GM13976 (cell line): Measurements from ENCODE around the gene ZNF609.
"Not testable (repeated sequence)": the region's sequence is repeated elsewhere in the genome, so short reads cannot be mapped to it uniquely, and the experiment has no call there.

Experiments
- DNase-seq: peaks from one replicate; pipeline ENCODE4 v3.0.0; 2012; ENCODE audit warnings: low spot score
- in situ Hi-C: fragments of 300-500 bp; cut with MboI; formaldehyde crosslinking; loops from one replicate; pipeline ENCODE4 v1.12.0; 2022; ENCODE audit warnings: low sequenced_read_pairs, mixed read lengths, inconsistent platforms; ENCODE audit not compliant: unreplicated experiment
- TF ChIP-seq, protein P1 (sequence below): IDR thresholded peaks from 2 replicates; pipeline ENCODE4 v1.5.1; 2012; ENCODE audit warnings: borderline replicate concordance, mild to moderate bottlenecking; ENCODE audit not compliant: insufficient read depth; ENCODE audit errors: extremely low read depth, missing control alignments, control extremely low read depth

ZNF609 gene

DNA sequence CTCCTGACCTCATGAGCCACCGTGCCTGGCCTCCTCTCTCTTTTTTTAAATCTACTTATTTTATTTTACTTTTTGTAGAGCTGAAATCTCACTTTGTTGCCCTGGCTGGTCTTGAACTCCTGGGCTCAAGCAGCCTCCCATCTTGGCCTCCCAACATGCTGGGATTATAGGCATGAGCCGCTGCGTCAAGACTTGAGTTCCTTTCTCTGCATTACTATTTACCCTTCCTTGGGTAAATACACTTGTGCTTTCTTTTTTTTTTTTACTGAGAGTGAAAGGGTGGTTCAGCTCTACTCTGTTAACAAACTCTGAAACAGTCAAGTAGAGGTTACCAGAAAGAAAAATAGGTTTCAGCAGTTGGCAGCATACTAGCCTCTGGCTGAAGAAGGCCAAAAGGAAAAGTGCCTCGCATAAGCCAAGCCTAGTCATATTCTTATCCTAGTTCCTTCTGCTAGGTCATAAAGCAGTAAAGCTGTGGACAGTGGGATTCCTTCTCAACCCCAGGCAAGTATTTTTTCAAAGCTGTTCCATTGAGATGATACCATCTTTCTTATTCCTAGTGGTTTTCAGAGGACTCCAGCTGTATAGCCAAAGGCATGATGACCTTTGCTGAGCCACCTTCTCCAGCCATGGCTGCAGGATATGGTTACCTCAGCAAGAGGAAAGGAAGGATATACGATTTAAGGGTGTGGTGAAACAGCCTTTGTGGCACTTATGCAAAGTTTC, 179.9 kb downstream of the ZNF609 start:
- no peak for DNase-seq
- TF ChIP-seq, protein P1, sequence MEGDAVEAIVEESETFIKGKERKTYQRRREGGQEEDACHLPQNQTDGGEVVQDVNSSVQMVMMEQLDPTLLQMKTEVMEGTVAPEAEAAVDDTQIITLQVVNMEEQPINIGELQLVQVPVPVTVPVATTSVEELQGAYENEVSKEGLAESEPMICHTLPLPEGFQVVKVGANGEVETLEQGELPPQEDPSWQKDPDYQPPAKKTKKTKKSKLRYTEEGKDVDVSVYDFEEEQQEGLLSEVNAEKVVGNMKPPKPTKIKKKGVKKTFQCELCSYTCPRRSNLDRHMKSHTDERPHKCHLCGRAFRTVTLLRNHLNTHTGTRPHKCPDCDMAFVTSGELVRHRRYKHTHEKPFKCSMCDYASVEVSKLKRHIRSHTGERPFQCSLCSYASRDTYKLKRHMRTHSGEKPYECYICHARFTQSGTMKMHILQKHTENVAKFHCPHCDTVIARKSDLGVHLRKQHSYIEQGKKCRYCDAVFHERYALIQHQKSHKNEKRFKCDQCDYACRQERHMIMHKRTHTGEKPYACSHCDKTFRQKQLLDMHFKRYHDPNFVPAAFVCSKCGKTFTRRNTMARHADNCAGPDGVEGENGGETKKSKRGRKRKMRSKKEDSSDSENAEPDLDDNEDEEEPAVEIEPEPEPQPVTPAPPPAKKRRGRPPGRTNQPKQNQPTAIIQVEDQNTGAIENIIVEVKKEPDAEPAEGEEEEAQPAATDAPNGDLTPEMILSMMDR: no peak
- in situ Hi-C loops: no loop called here

DNA sequence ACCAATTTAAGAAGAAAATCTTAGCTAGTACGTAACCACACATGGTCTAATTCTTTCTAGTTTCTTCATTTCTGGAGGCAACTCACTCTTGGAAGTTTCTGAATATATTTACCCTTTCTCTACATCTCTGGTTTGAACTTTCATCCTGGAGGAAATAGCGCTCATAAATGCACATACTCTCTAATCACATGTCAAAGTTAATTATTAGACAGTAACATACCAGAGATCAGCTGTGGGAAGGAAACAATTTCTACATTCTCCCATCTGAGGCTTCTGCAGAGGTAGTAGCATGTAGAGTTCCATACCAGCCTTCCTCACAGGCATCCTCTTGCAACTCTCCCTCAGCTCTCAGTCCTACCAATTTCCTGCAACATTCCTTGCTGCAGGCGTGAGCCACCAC, 182.5 kb downstream of the ZNF609 start:
- in situ Hi-C loops: no loop called here
- TF ChIP-seq, protein P1: no peak
- no peak for DNase-seq

DNA sequence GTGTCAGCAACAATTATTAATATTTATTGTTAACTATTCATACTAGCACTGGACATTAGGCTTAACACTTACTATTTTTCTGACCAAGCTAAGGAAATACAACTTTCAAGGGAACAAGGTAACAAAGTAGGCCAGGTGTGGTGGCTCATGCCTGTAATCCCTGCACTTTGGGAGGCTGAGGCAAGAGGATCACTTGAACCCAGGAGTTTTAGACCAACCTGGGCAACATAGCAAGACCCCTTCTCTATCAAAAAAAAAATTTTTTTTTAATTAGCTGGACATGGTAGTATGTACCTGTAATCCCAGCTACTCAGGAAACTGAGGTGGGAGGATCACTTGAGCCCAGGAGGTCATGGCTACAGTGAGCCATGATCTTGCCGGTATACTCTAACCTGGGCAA, 183.3 kb downstream of the ZNF609 start:
- TF ChIP-seq, protein P1: no peak
- in situ Hi-C loops: no loop called here
- no peak for DNase-seq

DNA sequence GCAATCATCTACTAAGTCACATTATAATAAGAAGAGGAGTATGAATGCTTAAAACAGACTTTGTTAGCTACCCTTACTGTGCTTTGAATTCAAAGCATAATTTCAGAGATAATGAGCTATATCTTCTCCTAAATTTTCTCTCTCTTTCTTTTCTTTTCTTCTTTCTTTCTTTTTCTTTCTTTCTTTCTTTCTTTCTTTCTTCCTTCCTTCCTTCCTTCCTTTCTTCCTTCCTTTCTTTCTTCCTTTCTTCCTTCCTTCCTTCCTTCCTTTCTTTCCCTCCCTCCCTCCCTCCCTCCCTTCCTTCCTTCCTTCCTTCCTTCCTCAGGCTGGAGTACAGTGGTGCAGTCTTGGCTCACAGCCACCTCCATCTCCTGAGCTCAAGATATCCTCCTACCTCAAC, 184.4 kb downstream of the ZNF609 start:
- DNase-seq, in situ Hi-C loops: not testable (repeated sequence)

DNA sequence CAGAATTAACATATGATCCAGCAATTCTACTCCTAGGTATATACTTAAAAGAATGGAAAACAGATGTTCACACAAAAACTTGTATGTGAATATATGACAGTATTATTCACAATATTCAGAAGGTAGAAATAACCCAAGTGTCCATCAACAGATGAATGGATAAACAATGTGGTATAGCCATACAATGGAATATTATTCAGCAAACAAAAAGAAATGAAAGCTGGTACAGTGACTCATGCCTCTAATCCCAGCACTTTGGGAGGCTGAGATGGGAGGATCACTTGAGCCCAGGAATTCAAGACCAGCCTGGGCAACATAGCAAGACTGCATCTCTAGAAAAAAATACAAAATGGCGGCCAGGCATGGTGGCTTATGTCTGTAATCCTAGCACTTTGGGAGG, 185.6 kb downstream of the ZNF609 start:
- in situ Hi-C loops: no loop called here

DNA sequence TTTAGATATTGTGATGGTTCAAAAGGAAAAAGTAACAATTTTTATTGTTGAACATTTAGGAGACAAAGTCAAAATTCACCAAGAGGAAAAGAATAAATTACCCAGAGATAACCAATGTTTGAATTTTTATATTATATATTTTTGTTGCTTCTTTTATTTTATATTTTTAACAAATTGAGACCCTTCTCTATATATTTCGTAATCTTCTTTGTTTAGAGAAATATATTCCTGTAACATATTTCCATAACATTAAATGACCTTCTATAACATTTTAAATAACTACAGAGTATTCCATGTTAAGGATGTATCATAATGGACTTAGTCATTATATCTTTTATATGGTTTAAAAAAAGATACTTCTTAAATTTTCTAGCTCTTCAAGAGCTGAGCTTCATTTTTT, 187.0 kb downstream of the ZNF609 start:
- no peak for DNase-seq
- TF ChIP-seq, protein P1: no peak
- in situ Hi-C loops: no loop called here

More for the DNA sequence above, 185.6 kb downstream of the ZNF609 start:
- DNase-seq: no peak
- TF ChIP-seq, protein P1: no peak

DNA sequence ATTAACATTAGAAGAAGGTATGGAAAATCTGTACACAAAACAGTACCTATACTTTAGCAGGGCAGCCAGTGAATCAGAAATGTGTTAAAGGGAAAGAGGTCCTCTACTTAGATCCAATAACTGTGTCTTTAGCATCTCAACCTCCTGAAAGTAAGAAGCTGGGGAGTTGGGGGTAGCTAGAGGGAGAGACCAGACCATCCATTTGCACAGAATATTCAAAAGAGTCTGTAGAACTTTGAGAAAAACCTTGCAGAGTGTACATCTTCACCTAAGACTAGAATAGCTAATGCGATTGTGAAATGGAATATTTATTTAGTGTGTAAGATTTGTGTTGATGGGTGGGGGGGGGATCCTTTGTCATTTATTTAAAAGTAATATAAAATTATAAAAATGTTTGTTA, 190.2 kb downstream of the ZNF609 start:
- TF ChIP-seq, protein P1: no peak
- DNase-seq: no peak
- in situ Hi-C loops: loop anchor here (25.0 kb wide), 1 partner anchor 438 kb away; no protein-coding TSS in a partner anchor
